ENCODE results near the gene SERPINB6. TPM values are rescaled to one million over a fixed set of nuclear protein-coding genes. Genes with fewer than 3 reads are reported as not detected.

The SERPINB6 gene
- total RNA-seq, 1 experiment from 2014 or later, result 131 TPM

DNA sequence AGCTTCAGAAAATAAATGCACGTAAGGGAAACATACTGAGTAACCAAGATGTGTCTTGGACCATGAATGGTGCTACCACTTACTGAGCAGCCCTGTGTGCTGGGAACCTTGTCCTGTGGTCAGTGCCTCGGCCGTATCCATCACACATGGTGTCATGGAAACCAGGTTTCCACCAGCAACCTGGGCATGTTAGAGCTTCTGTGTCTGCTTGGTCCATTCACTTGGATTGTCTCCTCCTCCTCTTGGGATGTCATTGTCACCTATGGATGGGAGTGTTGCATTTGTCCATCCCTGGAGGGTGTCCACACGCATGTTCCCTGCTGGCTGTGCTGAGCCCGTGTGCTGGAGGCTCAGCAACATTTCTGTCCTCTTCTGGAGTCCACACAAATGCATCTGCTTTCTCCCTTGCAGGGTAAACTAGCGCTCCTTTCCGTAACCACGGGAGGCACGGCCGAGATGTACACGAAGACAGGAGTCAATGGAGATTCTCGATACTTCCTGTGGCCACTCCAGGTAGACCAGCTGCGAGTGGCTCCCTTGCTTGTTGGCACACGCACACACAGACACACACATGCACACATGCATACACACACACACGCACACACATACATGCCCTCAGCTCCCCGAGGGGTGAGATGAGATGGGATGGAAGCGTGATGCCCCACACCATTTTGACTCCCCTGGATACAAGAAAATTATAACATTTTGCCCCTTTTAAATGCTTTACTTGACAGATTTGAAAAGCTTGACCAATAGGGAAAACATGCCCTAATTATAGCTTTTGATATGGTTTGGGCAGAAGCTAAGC, 45.3 kb upstream of the SERPINB6 start:
- Histone ChIP-seq H3K27me3 (ENCODE audit: control insufficient read depth, insufficient read depth, low read length) (no peaks in the 10 kb centered on the region), H3K4me3 (ENCODE audit: low read depth in 2 of 2, low read length in 2 of 2) (no peak overlapping the region), H3K36me3 (ENCODE audit: control insufficient read depth, insufficient read depth, low read length) (peaks cover 3% of the 10 kb centered on the region; the same call in 1 of the 2 replicates), H3K27ac (ENCODE audit: low read length) (no peak overlapping the region), H3K9me3 (ENCODE audit: control insufficient read depth, insufficient read depth, low read depth, low read length) (no peaks in the 10 kb centered on the region), H3K4me1 (ENCODE audit: control insufficient read depth, insufficient read depth, low read length) (peaks cover 6% of the 10 kb centered on the region)
- DNase-seq (ENCODE audit: low read depth, low spot score) (no peak), ATAC-seq (no peak)
- ChIA-PET POLR2A (interaction anchor here (0.6 to 1.2 kb wide), 2 partner anchors 16 to 28 kb away, joined by 4 to 5 read pairs; no protein-coding TSS in a partner anchor), CTCF (no interaction called here)
- no TSS peak for BruUV-seq (replicated peaks)
- intact Hi-C loops (cut with micrococcal nuclease; ENCODE audit: unreplicated experiment) (no loop called here), in situ Hi-C loops (cut with HindIII; ENCODE audit: low pct_unique_long_range_greater_than_20kb, low sequenced_read_pairs) (no loop called here)
- TF ChIP-seq REST (IDR thresholded peaks at IDR 0.05; ENCODE audit: insufficient read depth in 1 of 2, low read depth in 2 of 2, low read length in 1 of 2), result no peak
- no peak for TF ChIP-seq POLR2AphosphoS5 (IDR thresholded peaks at IDR 0.05; ENCODE audit: low read depth, low read length)
- TF ChIP-seq, protein P1, sequence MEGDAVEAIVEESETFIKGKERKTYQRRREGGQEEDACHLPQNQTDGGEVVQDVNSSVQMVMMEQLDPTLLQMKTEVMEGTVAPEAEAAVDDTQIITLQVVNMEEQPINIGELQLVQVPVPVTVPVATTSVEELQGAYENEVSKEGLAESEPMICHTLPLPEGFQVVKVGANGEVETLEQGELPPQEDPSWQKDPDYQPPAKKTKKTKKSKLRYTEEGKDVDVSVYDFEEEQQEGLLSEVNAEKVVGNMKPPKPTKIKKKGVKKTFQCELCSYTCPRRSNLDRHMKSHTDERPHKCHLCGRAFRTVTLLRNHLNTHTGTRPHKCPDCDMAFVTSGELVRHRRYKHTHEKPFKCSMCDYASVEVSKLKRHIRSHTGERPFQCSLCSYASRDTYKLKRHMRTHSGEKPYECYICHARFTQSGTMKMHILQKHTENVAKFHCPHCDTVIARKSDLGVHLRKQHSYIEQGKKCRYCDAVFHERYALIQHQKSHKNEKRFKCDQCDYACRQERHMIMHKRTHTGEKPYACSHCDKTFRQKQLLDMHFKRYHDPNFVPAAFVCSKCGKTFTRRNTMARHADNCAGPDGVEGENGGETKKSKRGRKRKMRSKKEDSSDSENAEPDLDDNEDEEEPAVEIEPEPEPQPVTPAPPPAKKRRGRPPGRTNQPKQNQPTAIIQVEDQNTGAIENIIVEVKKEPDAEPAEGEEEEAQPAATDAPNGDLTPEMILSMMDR (IDR thresholded peaks at IDR 0.05), result no peak
- TF ChIP-seq SIN3A (IDR thresholded peaks at IDR 0.05; ENCODE audit: borderline replicate concordance, insufficient read depth, low read depth, low read length), result no peak
- TF ChIP-seq TCF7L2 (IDR thresholded peaks at IDR 0.05; ENCODE audit: low read depth, low read length), result no peak

- Histone ChIP-seq H3K4me3 (ENCODE audit: low read depth in 2 of 2, low read length in 2 of 2) (no peak overlapping the region), H3K4me1 (ENCODE audit: control insufficient read depth, insufficient read depth, low read length) (peaks cover 6% of the 10 kb centered on the region), H3K27me3 (ENCODE audit: control insufficient read depth, insufficient read depth, low read length) (no peaks in the 10 kb centered on the region), H3K27ac (ENCODE audit: low read length) (no peak overlapping the region), H3K36me3 (ENCODE audit: control insufficient read depth, insufficient read depth, low read length) (peaks cover 3% of the 10 kb centered on the region; the same call in 1 of the 2 replicates), H3K9me3 (ENCODE audit: control insufficient read depth, insufficient read depth, low read depth, low read length) (peaks cover 8% of the 10 kb centered on the region)
- TF ChIP-seq SIN3A (IDR thresholded peaks at IDR 0.05; ENCODE audit: borderline replicate concordance, insufficient read depth, low read depth, low read length) (no peak), POLR2AphosphoS5 (IDR thresholded peaks at IDR 0.05; ENCODE audit: low read depth, low read length) (no peak), TCF7L2 (IDR thresholded peaks at IDR 0.05; ENCODE audit: low read depth, low read length) (no peak), REST (IDR thresholded peaks at IDR 0.05; ENCODE audit: insufficient read depth in 1 of 2, low read depth in 2 of 2, low read length in 1 of 2) (no peak)
- TF ChIP-seq, protein P1 (IDR thresholded peaks at IDR 0.05), result no peak
- in situ Hi-C loops (cut with HindIII; ENCODE audit: low pct_unique_long_range_greater_than_20kb, low sequenced_read_pairs) (no loop called here), intact Hi-C loops (cut with micrococcal nuclease; ENCODE audit: unreplicated experiment) (no loop called here)
- ChIA-PET POLR2A (no interaction called here), CTCF (no interaction called here)
- no peak for ATAC-seq
- no peak for DNase-seq (ENCODE audit: low read depth, low spot score)
- no TSS peak for BruUV-seq (replicated peaks)
These were observed 43.8 kb upstream of the SERPINB6 start for GRCh38 chr6:3015144-3015543.
